Coronary artery (tissue), 2 donors: ENCODE data around the gene RCOR3.
"Not testable (repeated sequence)": the region's sequence is repeated elsewhere in the genome, so short reads cannot be mapped to it uniquely, and the experiment has no call there.

ENCODE experiments used
- DNase-seq: peaks from one replicate; pipeline ENCODE4 v3.0.0-alpha.2; 2017; ENCODE audit warnings: low spot score
- H3K27ac ChIP-seq, 2 donors: fragments of 200-600 bp; sonication (generic); one replicate each; pipeline ENCODE4 v1.5.1; 2016 to 2019
- H3K4me3 ChIP-seq: fragments of 200-600 bp; sonication (generic); 2 replicates; pipeline ENCODE4 v1.5.1; 2016; ENCODE audit warnings: mild to moderate bottlenecking, moderate library complexity
- TF ChIP-seq, protein P1 (sequence below): fragments of 200-600 bp; sonication (generic); IDR thresholded peaks from one replicate; pipeline ENCODE4 v1.5.1; 2019; ENCODE audit warnings: antibody characterized with exemption

RCOR3 gene

DNA sequence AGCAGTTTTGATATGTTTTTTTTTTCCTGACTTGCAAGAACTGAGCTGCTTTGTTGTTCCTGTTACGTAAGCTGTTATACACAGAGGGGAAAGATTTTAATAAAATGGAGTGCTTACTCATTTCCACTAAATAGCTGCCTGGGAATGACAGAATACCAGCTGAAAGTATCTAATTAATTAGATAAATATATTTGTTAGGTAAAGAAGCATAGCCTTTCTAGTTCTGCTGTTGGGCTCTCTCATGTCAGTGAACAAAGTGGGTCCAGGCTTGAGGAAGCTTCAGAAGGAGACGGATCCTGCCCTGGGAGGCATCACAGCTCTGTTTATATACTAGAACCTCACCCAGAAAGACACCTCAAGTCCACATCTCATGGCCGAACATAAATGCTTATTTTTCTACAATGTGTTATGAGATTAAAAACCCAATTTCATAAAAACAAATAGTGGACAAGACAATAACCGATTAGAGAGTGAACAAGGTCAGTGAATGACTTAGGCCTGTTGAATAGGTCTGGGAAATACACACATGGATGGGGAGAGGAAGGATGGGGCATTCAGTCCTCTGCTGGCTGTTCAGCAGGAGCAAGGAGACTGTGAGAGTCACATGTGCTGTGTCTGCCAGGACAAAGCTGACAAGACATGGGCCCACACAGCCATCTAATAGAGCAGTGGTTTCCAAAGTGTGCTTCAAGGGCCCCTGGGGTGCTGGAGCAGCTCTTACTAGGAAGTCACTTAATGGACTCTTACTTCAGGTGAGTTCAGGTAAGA, 88.1 kb downstream of the RCOR3 start:
- H3K4me3 ChIP-seq: no peak overlapping the region

DNA sequence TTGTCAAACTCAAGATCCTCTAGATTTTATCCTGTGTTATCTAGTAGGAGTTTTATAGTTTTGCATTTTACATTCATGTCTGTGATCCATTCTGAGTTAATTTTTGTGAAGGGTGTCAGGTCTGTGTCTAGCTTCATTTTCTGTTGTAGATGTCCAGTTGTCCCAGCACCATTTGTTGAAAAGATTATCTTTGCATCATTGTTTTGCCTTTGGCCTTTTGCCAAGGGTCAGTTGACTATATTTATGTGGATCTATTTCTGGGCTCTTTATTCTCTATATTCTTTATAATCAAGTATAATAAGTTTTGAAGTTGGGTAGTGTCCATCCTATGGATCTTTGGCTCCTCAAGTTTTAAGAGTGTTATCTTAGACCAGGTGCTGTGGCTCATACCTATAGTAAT, 89.4 kb downstream of the RCOR3 start:
- TF ChIP-seq, protein P1, sequence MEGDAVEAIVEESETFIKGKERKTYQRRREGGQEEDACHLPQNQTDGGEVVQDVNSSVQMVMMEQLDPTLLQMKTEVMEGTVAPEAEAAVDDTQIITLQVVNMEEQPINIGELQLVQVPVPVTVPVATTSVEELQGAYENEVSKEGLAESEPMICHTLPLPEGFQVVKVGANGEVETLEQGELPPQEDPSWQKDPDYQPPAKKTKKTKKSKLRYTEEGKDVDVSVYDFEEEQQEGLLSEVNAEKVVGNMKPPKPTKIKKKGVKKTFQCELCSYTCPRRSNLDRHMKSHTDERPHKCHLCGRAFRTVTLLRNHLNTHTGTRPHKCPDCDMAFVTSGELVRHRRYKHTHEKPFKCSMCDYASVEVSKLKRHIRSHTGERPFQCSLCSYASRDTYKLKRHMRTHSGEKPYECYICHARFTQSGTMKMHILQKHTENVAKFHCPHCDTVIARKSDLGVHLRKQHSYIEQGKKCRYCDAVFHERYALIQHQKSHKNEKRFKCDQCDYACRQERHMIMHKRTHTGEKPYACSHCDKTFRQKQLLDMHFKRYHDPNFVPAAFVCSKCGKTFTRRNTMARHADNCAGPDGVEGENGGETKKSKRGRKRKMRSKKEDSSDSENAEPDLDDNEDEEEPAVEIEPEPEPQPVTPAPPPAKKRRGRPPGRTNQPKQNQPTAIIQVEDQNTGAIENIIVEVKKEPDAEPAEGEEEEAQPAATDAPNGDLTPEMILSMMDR: no peak
- no peak overlapping the region for H3K27ac ChIP-seq
- no peak overlapping the region for H3K4me3 ChIP-seq
- no peak for DNase-seq

More for the DNA sequence above, 88.1 kb downstream of the RCOR3 start:
- TF ChIP-seq, protein P1: no peak
- no peak overlapping the region for H3K27ac ChIP-seq
- DNase-seq: no peak

- H3K27ac ChIP-seq: no peak overlapping the region
- DNase-seq: no peak
- H3K4me3 ChIP-seq: no peak overlapping the region
- TF ChIP-seq, protein P1: no peak
These were observed 90.6 kb downstream of the RCOR3 start for GRCh38 chr1:211349741-211350140.

DNA sequence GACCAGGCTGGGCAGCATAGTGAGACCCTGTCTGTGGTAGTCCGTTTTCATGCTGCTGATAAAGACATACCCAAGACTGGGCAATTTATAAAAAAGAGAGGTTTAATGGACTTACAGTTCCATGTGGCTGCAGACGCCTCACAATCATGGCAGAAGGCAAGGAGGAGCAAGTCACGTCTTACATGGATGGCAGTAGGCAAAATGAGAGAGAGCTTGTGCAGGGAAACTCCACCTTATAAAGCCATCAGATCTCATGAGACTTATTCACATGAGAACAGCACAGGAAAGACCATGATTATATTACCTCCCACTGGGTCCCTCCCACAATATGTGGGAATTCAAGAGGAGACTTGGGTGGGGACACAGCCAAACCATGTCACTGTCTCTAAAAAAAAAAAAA, 92.9 kb downstream of the RCOR3 start:
- not testable (repeated sequence) for H3K4me3 ChIP-seq, H3K27ac ChIP-seq, DNase-seq

DNA sequence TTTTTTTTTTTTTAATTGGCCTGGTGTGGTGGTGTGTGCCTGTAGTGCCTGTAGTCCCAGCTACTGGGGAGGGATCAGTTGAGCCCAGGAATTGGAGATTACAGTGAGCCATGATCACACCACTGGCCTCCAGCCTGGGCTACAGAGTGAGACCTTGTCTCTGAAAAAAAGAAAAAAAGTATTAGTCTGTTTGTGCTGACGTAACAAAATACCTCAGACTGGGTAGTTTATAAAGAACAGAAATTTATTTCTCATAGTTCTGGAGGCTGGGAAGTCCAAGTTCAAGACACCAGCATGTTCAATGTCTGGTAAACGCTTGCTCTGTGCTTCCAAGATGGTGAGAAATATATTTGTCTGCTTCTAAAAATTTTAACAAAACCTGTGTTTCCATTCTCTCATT, 93.3 kb downstream of the RCOR3 start:
- TF ChIP-seq, protein P1: no peak
- H3K27ac ChIP-seq: no peak overlapping the region
- no peak overlapping the region for H3K4me3 ChIP-seq
- DNase-seq: no peak

DNA sequence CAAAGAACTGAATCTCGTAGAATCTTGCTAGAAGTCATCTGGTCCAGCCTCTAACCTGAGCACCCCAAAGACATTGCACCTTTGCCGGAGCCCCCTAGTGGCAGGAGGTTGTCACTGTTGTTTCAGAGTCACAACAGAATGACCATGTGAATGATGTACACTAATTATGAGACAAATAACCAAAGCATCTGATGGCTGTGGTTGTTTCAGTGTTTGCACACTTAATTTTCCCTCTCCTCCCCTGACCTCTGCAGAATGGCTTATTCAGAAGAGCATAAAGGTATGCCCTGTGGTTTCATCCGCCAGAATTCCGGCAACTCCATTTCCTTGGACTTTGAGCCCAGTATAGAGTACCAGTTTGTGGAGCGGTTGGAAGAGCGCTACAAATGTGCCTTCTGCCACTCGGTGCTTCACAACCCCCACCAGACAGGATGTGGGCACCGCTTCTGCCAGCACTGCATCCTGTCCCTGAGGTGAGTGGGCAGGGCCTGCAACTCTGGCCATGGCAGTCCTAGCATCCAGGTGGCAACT, 93.9 kb downstream of the RCOR3 start:
- Histone ChIP-seq H3K4me3 (no peak overlapping the region), H3K27ac (no peak overlapping the region)
- TF ChIP-seq, protein P1: peak; percentile 24
- no peak for DNase-seq

DNA sequence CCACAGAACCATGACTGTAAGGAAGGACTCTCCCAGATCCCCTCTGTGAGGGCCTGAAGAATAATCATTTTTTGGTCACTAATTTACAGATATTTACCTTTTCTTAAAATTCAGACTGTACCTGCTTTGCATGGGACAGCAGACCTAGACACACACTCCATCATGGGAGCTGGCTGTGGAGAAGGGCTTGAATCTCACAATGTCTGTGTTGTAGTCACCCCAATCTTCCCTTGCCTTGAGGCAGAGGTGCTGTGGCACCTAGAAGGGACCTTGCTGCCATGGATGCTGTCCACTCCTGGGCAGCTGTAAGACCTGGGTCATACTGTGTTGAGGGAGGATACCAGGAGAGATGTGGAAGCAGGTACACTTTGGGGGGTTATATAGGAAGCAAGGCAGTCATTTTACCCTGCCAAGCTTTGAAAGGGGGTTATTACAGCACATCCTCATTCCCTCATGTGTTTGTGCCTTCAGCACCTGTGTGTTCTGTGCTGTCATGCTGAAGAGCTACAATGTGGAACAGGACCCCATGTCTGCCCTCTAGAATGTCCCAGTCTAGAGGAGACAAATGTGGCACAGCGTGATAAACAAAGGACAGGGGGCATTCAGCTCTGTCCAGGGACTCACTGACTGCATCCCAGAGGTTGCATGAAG, 94.5 kb downstream of the RCOR3 start:
- TF ChIP-seq, protein P1: no peak
- no peak overlapping the region for H3K4me3 ChIP-seq
- no peak overlapping the region for H3K27ac ChIP-seq
- DNase-seq: no peak
